Pulmonary artery endothelial cell (primary cell): ENCODE measurements around the gene RERE. TPM values are rescaled to one million over a fixed set of nuclear protein-coding genes. Genes with fewer than 3 reads are reported as not detected.
"Not testable (repeated sequence)": the region's sequence is repeated elsewhere in the genome, so short reads cannot be mapped to it uniquely, and the experiment has no call there.

Experiments
- DNase-seq: peaks from one replicate; pipeline ENCODE4 v3.0.0-alpha.2; 2011; ENCODE audit warnings: low read depth, low spot score
- total RNA-seq: library from RNA; depleted of rRNA; stranded (reverse); fragments of >200 nt; gene quantifications from 2 replicates; pipeline ENCODE4 v1.2.3, GENCODE V29; 2014

The RERE gene
- total RNA-seq, 1 donor from 2014 or later: 60.7 TPM

DNA sequence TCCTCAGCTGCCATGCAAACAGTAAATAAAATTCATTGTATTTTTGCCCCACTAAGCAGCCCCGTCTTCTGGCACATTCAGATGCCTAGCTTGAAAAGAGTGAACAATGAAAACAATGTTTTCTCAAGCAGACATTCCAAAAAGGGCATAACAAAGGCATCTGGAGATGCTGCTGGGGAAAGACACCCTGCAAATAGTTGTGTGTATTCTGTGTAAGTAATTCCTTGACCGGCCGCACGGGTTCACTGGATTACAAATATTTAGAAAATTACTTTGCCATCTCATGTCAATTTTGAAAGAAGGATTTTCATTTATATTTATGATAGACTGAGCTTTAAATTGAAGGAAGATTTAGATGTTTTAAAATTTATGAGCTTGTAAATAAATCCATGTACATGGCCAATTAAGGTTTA is 357.3 kb downstream of the RERE start:
- no peak for DNase-seq

GRCh38 chr1:8458607-8459006 is 358.8 kb downstream of the RERE start:
- DNase-seq: no peak

- no peak for DNase-seq
These were observed 359.6 kb downstream of the RERE start for GRCh38 chr1:8457760-8458381.

DNA sequence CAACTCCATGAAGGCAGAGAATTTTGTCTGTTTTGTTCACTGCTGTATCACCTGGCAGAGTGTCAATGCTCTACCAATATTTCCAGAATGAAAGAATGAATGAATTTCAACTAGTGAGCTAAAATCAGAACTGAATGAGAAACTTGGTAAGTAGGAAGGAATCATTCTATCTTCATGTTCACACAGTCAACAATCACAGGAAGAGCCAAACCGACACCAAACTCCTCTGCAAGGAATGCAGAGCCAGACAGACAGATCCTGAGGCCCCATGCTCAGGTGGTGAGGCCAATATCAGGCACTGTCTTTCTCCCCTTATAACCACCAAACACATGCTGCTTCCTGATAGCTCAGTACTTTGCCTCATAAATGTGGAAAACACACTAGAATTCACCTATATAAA is 360.4 kb downstream of the RERE start:
- no peak for DNase-seq

GRCh38 chr1:8456308-8456912 is 361.0 kb downstream of the RERE start:
- DNase-seq: peak; percentile 60

DNA sequence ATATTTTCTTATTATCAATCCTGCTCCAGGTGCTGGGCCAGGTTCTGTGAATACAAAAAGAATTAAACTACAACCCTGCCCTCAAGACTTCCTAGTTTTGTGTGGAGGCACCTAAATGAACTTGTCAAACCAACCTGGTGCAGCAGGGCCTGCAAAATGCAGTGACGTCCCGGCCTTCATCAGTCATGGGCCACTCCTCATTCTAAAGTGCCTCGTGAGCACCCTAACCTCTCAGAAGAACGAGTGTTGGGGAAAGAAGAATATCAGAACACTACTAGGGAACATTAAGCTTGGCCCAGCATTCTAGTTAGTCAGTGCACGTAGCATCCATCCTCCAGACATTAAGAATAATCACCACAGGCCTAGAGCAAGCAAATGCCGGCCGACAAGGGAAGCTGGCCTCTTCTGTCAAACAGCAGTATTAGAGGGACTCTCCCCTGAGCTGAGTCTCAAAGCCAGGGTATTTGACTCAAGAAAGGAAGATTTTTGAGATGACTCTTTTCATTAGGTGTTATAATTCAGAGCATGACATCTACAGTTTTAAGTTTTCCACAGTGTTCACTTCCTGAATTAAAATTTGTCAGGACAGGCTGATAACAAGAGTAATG is 361.6 kb downstream of the RERE start:
- no peak for DNase-seq

GRCh38 chr1:8450312-8450711 is 367.1 kb downstream of the RERE start:
- no peak for DNase-seq

DNA sequence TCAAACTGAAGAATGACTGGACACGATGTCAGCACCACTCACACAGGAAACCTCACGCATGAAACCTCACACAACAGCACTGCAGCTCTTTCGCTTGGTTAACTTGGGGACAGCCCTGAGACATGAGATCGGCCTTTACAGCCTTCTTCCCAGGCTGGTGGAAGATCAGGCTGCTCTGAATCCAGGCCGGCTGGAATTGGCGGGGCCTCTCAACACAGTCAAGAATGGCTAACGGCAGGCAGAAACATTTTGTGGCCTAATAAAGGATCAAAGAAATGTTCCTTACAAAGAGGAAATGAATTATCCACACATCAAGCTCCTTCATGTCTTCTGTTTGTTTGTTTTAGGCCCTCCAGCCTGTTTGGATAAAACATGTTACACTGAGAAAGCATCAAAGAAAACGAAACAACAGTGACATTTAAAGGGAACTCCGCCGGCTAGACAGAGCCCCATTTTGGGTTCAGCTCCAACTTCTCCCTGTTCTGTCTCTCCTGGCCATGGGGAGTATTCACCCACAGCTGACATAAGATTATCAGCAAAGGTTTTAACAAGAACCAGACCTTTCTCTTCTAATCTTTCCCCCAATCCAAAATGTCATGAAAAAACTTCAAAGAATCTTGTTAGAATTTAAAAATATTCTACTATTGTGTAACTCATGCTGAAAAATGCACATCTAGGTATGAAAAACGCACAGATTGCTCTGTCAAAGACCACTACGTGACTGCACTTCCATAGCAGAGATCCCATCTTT is 368.4 kb downstream of the RERE start:
- no peak for DNase-seq

GRCh38 chr1:8448505-8448904 is 368.9 kb downstream of the RERE start:
- DNase-seq: not testable (repeated sequence)

DNA sequence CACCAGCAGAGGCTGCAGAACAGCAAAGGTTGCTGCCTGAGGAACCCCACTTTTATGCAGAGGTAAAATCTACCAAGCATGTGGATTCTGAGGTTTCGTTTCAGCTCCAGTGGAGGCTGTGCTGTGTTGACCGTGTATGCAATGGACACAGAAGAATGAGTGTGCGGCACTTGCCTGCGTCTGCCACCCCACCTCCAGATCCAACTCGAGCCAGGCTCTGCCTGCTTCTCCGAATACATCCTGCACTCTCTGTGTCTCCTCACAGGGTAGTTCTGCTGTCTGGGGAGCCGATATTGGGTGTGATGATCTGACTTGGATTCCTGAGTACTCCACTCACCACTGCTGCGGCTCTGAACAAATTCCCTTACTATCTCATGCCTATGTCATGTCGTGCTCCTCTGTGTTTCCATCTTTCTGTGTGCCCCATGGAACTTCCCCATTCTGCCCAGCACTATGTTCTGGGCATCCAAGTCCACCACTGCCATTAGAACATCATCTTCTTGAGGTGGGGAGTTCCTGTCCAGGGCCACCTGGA is 369.8 kb downstream of the RERE start:
- no peak for DNase-seq

- DNase-seq: not testable (repeated sequence)
These were observed 371.3 kb downstream of the RERE start for GRCh38 chr1:8446119-8446518.

DNA sequence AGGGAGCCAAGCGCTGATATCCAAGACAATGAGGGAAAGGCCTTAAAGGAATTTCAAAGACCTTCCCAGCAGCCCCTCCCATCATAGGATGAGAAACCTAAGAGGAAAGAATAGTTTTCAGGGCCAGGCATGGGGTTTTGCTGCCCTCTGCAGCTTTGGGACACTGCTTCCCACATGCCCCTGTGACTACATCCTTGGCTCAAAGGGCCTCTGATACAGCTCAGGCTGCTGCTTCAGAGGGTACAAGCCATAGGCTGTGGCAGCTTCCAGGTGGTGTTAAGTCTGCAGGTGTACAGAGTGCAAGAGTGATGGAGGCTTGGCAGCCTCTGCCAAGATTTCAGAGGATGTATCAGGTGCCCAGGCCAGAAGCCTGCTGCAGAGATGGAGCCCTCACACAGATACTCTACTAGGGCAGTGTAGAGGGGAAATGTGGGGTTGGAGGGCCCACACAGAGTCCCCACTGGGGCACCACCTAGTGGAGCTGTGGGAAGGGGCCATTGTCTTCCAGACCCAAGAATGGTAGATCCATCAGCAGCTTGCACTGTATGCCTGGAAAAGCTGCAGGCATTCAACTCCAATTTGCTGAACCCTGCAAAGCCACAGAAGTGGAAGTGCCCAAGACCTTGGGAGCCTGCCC is 373.8 kb downstream of the RERE start:
- no peak for DNase-seq

DNA sequence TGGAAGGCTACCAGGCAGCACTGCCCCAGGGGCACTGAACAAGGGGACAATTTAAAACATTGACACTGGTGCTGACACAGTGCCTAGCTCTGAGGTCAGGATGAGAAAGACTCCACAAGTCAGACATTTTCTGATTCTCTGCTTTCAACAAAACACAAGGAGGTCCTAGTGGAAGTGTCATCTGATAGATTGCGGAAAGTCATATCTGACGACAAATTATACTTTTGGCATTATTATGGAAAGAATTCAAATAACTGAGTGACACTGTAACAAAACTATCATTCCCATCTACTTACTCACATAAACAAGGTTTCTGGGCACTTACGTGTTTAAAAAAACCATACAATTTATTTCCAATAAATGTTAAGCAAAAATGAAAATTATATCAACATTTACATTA is 376.0 kb downstream of the RERE start:
- no peak for DNase-seq

DNA sequence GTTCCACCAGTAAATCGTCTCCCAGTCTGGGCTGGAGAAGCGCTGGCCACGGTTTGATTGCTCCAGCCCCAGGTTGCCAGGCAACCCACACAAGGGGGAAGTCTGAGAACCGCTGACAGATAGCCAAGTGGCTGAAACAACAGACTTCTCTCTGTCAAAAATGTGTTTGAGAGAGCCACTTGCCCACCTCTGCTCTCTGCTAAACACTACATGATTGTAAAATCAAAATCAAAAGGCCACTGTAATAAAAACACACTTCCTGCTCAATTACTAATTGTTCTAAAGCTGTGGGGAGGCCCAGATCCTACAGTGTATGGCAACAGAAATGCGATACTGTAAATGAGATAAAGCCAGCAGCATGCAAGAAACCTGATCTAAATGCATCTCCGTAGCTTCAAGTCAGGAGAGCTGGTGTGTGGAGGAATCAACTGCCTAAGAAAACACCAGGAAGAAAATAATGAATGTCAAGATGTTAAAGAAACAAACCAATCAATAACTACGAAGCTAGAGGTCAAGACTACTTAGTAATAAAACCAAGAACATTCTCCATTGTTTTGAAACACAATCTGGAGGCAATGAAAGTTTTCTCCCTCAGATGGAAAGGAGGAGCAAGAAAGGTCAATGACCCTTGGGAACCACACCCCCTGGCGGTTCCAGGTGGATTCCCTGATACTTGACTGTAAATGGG is 378.3 kb downstream of the RERE start:
- DNase-seq: peak; percentile 65

DNA sequence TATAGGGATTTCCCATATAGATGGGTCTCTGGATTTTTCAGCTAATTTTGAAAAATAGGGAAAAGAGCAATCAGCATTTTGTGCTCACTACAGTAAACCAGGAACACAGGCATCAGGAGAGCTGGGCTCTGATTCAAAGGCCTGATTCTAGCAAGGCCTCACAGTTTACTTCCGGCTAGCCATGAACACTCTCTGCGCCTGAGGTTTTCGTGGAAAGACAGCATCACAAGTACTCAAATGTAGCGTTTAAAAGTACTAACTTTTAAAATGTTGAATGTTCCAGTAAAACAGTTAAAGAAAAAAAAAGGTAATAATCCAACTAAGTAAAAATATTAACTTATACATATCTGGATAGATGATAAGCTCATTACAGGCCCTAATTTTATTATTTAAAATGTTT is 379.0 kb downstream of the RERE start:
- no peak for DNase-seq

GRCh38 chr1:8437347-8437746 is 380.1 kb downstream of the RERE start:
- DNase-seq: no peak

GRCh38 chr1:8435569-8436071 is 381.8 kb downstream of the RERE start:
- no peak for DNase-seq

DNA sequence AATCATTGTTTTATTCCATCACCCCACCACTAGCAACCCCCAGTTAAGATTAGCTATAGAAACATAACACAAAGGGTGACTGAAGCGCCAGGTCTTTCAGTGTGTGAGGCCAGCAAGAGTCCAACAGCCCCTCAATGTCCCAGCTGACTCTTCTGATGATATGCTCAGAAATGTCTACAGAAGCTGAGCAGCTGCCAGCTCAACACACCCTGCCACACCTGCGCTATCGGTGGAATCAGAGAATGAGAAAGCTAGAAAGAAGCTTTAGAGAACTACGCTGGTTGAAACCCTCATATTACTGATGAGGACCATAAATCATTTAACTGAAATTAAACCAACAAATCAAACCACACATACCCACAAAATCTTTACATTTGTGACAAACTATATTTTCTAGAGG is 383.3 kb downstream of the RERE start:
- DNase-seq: no peak

DNA sequence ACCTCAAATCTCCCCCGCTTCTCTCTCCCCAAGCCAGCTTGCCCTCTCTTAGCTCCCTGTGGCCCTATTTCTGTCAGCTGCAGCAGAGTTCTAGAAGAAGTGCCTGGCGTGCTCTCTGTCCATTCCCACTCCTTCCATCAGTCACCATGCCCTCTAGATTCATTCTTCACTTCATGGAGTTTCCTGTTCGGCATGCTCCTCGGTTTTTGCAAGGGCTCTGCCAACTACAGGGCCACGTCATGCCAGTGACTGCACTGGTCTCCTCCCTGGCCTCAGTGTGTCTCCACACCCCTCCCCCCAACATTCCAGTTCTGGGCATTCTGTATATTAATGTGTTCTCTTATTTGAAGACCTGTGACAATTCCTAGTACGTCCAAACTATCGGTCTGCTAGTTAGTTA is 385.7 kb downstream of the RERE start:
- DNase-seq: no peak

DNA sequence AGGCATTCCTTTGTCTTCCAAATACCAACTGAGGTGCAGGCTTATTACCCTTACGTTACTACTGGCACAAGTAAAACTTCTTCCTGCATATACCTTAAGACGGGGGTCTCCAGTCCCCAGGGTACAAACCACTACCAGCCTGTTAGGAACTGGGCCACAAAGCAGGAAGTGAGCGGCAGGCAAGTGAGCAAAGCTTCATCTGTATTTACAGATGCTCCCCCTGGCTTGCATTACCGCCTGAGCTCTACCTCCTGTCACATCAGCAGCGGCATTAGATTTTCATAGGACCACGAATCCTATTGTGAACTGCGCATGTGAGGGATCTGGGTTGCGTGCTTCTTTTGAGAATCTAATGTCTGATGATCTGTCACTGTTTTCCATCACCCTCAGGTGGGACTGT is 386.4 kb downstream of the RERE start:
- DNase-seq: no peak

- DNase-seq: no peak
These were observed 387.0 kb downstream of the RERE start for GRCh38 chr1:8430476-8430875.
